B cell (primary cell): ENCODE measurements around the gene PPP1R14D. TPM values are rescaled to one million over a fixed set of nuclear protein-coding genes. Genes with fewer than 3 reads are reported as not detected.
A peak's percentile ranks its signal among the peaks of the same experiment; 100 is the strongest.

Experiments
- ATAC-seq: fragments of 200-7000 bp; cut with Tn5 transposase; one replicate; pipeline ENCODE4 v1.10.0; 2021; ENCODE audit warnings: low read depth, mild to moderate bottlenecking, moderate number of reproducible peaks, moderate library complexity
- CTCF ChIA-PET: fragments of 350-600 bp; sonication (Branson Sonifier 250); formaldehyde crosslinking; loops from one replicate; lab custom pipeline; 2021; ENCODE audit warnings: antibody characterized with exemption, inconsistent platforms; lab: Charles Lee
- POLR2A ChIA-PET: fragments of 350-600 bp; sonication (Branson Sonifier 250); formaldehyde crosslinking; loops from one replicate; lab custom pipeline; 2021; ENCODE audit warnings: antibody characterized with exemption; lab: Charles Lee
- DNase-seq: peaks from one replicate; pipeline ENCODE4 v3.0.0; 2013
- H2AFZ ChIP-seq: 2 replicates; pipeline ENCODE4 v1.6.1; 2012; ENCODE audit warnings: mild to moderate bottlenecking, low read depth, low read length; ENCODE audit not compliant: insufficient read depth, poor library complexity, severe bottlenecking
- H3K27ac ChIP-seq, 2 donors: 1 replicate in 1 of 2; 2 replicates in 1 of 2; pipeline ENCODE4 v1.5.1; 2012 to 2013; ENCODE audit warnings: low read length in 2 of 2, mild to moderate bottlenecking in 2 of 2, moderate library complexity in 1 of 2
- H3K27me3 ChIP-seq, 4 experiments: fragments of 200-600 bp in 1 of 4; sonication (generic) in 1 of 4; replicated peaks in 1 of 4; 1 replicate in 2 of 4; 2 replicates in 2 of 4; pipeline versions ENCODE4 v1.6.1 to v1.7.0; 2013 to 2016; ENCODE audit warnings: low read length in 3 of 4, mild to moderate bottlenecking in 2 of 4, mixed read lengths in 1 of 4, moderate library complexity in 1 of 4; ENCODE audit not compliant: insufficient read depth in 4 of 4, control insufficient read depth in 3 of 4; ENCODE audit errors: control extremely low read depth in 1 of 4
- H3K36me3 ChIP-seq, 2 experiments: replicated peaks in 1 of 2; 1 replicate in 1 of 2; 2 replicates in 1 of 2; pipeline versions ENCODE4 v1.6.1 to v1.7.1; 2013; ENCODE audit warnings: low read length in 1 of 2; ENCODE audit not compliant: insufficient read depth in 2 of 2, control insufficient read depth in 1 of 2; ENCODE audit errors: control extremely low read depth in 1 of 2, extremely low read depth in 1 of 2
- H3K4me1 ChIP-seq, 2 donors: fragments of 200-600 bp in 1 of 2; sonication (generic) in 1 of 2; 1 replicate in 1 of 2; 2 replicates in 1 of 2; pipeline versions ENCODE4 v1.5.1 to v1.6.1; 2013 to 2017; ENCODE audit warnings: low read length in 2 of 2; ENCODE audit not compliant: control insufficient read depth in 2 of 2, insufficient read depth in 2 of 2
- H3K4me2 ChIP-seq: replicated peaks from 2 replicates; pipeline ENCODE3; 2012; ENCODE audit warnings: mild to moderate bottlenecking, low read depth, low read length; ENCODE audit not compliant: poor library complexity, severe bottlenecking
- H3K4me3 ChIP-seq, 5 experiments: fragments of 200-600 bp in 1 of 5; sonication (generic) in 1 of 5; 1 replicate in 3 of 5; 2 replicates in 2 of 5; pipeline versions ENCODE4 v1.5.1 to v1.7.0; 2011 to 2016; ENCODE audit warnings: low read length in 4 of 5, mild to moderate bottlenecking in 4 of 5, low read depth in 2 of 5, control low read depth in 1 of 5, moderate library complexity in 1 of 5; ENCODE audit not compliant: insufficient read depth in 1 of 5; ENCODE audit errors: control extremely low read depth in 1 of 5, extremely low read depth in 1 of 5
- H3K79me2 ChIP-seq: fragments of 200-600 bp; sonication (generic); one replicate; pipeline ENCODE4 v1.6.0; 2016; ENCODE audit warnings: low read length; ENCODE audit not compliant: control insufficient read depth, insufficient read depth
- H3K9ac ChIP-seq: fragments of 200-600 bp; sonication (generic); 2 replicates; pipeline ENCODE4 v1.6.1; 2017; ENCODE audit warnings: mild to moderate bottlenecking, low read length, moderate library complexity
- H3K9me3 ChIP-seq, 3 donors: one replicate each; pipeline versions ENCODE4 v1.6.1 to v1.7.1; 2013; ENCODE audit warnings: low read length in 2 of 3; ENCODE audit not compliant: control insufficient read depth in 2 of 3, insufficient read depth in 1 of 3; ENCODE audit errors: control extremely low read depth in 1 of 3
- H4K20me1 ChIP-seq: 2 replicates; pipeline ENCODE4 v1.6.0; 2012; ENCODE audit warnings: mild to moderate bottlenecking, low read length; ENCODE audit not compliant: insufficient read depth, control insufficient read depth, poor library complexity, severe bottlenecking
- H3K27ac Mint-ChIP-seq: one replicate; pipeline ENCODE4 v1.8.0; 2021; ENCODE audit warnings: mixed read lengths
- H3K27me3 Mint-ChIP-seq: one replicate; pipeline ENCODE4 v1.8.0; 2021; ENCODE audit warnings: mixed read lengths
- H3K4me1 Mint-ChIP-seq: one replicate; pipeline ENCODE4 v1.8.0; 2021; ENCODE audit warnings: mixed read lengths
- H3K4me3 Mint-ChIP-seq: one replicate; pipeline ENCODE4 v1.8.0; 2021; ENCODE audit warnings: mixed read lengths
- H3K9me3 Mint-ChIP-seq: one replicate; pipeline ENCODE4 v1.8.0; 2022; ENCODE audit warnings: mixed read lengths; ENCODE audit not compliant: insufficient read depth
- CTCF ChIP-seq: fragments of 200-600 bp; IDR thresholded peaks from one replicate; pipeline ENCODE4 v1.8.0; 2022; ENCODE audit warnings: antibody characterized with exemption, mild to moderate bottlenecking
- EZH2 ChIP-seq: IDR thresholded peaks from 2 replicates; pipeline ENCODE4 v1.6.1; 2012; ENCODE audit warnings: borderline replicate concordance, low read depth, mild to moderate bottlenecking, moderate library complexity, low read length; ENCODE audit not compliant: insufficient read depth, poor library complexity, severe bottlenecking
- WGBS: methylation state at CpG from one replicate; pipeline ENCODE4 v1.1.5; 2013; ENCODE audit warnings: missing lambda C conversion rate; ENCODE audit not compliant: insufficient coverage; 5-methylcytosine and 5-hydroxymethylcytosine counted together
- intact Hi-C: fragments of 100-400 bp; cut with micrococcal nuclease; formaldehyde crosslinking; loops from one replicate; pipeline ENCODE4 v1.10.0; 2022
- polyA plus RNA-seq: library from polyadenylated mRNA; depleted of rRNA; stranded (reverse); fragments of >200 nt; gene quantifications from 2 replicates; pipeline ENCODE4 v1.2.3, GENCODE V29; 2012
- total RNA-seq, 2 donors: library from RNA; stranded (reverse); fragments of 120-200 nt in 1 of 2; gene quantifications; 1 replicate in 1 of 2; 2 replicates in 1 of 2; pipeline versions ENCODE4 v1.2.3 to v1.2.4, GENCODE V29; 2013 to 2022

The PPP1R14D gene
- total and polyA plus RNA-seq, 2 donors (not counting 1 experiment from before 2014, with no cell fraction given) = 0.19 TPM; not detected in 1

- H3K9me3 ChIP-seq = no peaks in the 10 kb centered on the region
- intact Hi-C loops = loop anchor here (1.0 kb wide), 1 partner anchor 37 kb away; the partner anchor contains the start of genes DNAJC17 and ZFYVE19
- H3K27me3 ChIP-seq = no peaks in the 10 kb centered on the region
- no peaks in the 10 kb centered on the region for H3K27me3 Mint-ChIP-seq
- no peaks in the 10 kb centered on the region for H3K79me2 ChIP-seq
- peaks cover 34 to 38% of the 10 kb centered on the region in 2 donors for H3K4me1 ChIP-seq
- TF ChIP-seq EZH2 = no peak
- TF ChIP-seq CTCF = no peak
- DNase-seq (peak; percentile 70), ATAC-seq (peak; percentile 64)
- H3K4me1 Mint-ChIP-seq = peaks cover 37% of the 10 kb centered on the region
- peak within 1 kb of the TSS; percentile 68 for H3K9ac ChIP-seq
- under 1% methylated on average over 89 of the region's 89 CpGs for WGBS
- ChIA-PET POLR2A (interaction anchor here (0.6 to 1.3 kb wide), 4 partner anchors 37 to 700 kb away, joined by 3 to 5 read pairs (median 4); partner anchors contain the start of genes CCDC32, DNAJC17, VPS18 and ZFYVE19), CTCF (interaction anchor here (0.6 to 2.9 kb wide), 5 partner anchors 15 to 141 kb away, joined by 3 to 32 read pairs (median 4); partner anchors contain the start of gene VPS18)
- H3K27ac ChIP-seq = no peak within 1 kb of the TSS
- H3K4me2 ChIP-seq = peak within 1 kb of the TSS; percentile 80
- peak within 1 kb of the TSS; percentile 84 for H2AFZ ChIP-seq
- peak within 1 kb of the TSS; percentile 94 for H3K4me3 Mint-ChIP-seq
- peaks cover 4% of the 10 kb centered on the region for H4K20me1 ChIP-seq
- peak within 1 kb of the TSS; percentile 32 to 80 (median 72) for H3K4me3 ChIP-seq
- peak within 1 kb of the TSS; percentile 92 for H3K27ac Mint-ChIP-seq
- H3K9me3 Mint-ChIP-seq = no peaks in the 10 kb centered on the region
- H3K36me3 ChIP-seq = no peaks in the 10 kb centered on the region
Measured at GRCh38 chr15:40843885-40844695, 15.6 kb upstream of the PPP1R14D start, which contains the start of gene SPINT1. Gene SPINT1 (plus strand): TSS chr15:40844048. CDS start chr15:40844555, 507 bp downstream.
